GM12801 (cell line): Measurements from ENCODE around the gene DNLZ.

Experiments used
- TF ChIP-seq, protein P1 (sequence below): IDR thresholded peaks from one replicate; pipeline ENCODE4 v1.5.1; 2011; ENCODE audit warnings: control low read depth; ENCODE audit not compliant: insufficient read length; ENCODE audit errors: extremely low read depth

Gene DNLZ

DNA sequence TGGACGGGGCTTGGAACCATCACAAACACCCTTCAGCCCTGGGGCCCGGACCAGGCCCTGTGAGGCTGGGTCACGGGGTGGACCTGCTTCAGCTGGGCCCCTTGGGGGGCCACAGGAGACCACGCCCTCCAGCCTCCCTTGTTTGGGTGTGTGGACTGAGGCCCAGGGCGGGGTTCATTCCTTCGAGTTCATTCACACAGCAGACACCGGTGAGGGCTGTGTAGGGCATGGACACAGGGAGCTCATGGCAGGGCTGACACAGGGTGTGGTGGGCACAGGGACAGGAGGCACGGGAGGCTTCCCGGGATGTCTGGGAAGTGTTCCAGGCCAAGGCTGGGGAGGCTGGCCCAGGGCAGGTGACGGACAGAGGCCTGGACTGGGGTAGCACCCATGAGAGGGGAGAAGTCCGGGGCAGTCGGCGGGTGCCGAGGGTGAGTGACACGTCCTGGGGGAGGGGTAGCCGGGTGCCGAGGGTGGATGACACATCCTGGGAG lies 8.9 kb downstream of the DNLZ start:
- TF ChIP-seq, protein P1, sequence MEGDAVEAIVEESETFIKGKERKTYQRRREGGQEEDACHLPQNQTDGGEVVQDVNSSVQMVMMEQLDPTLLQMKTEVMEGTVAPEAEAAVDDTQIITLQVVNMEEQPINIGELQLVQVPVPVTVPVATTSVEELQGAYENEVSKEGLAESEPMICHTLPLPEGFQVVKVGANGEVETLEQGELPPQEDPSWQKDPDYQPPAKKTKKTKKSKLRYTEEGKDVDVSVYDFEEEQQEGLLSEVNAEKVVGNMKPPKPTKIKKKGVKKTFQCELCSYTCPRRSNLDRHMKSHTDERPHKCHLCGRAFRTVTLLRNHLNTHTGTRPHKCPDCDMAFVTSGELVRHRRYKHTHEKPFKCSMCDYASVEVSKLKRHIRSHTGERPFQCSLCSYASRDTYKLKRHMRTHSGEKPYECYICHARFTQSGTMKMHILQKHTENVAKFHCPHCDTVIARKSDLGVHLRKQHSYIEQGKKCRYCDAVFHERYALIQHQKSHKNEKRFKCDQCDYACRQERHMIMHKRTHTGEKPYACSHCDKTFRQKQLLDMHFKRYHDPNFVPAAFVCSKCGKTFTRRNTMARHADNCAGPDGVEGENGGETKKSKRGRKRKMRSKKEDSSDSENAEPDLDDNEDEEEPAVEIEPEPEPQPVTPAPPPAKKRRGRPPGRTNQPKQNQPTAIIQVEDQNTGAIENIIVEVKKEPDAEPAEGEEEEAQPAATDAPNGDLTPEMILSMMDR = no peak

GRCh38 chr9:136353757-136354488 lies 9.6 kb downstream of the DNLZ start:
- TF ChIP-seq, protein P1 = no peak

GRCh38 chr9:136353088-136353487 lies 10.5 kb downstream of the DNLZ start:
- TF ChIP-seq, protein P1 = no peak

DNA sequence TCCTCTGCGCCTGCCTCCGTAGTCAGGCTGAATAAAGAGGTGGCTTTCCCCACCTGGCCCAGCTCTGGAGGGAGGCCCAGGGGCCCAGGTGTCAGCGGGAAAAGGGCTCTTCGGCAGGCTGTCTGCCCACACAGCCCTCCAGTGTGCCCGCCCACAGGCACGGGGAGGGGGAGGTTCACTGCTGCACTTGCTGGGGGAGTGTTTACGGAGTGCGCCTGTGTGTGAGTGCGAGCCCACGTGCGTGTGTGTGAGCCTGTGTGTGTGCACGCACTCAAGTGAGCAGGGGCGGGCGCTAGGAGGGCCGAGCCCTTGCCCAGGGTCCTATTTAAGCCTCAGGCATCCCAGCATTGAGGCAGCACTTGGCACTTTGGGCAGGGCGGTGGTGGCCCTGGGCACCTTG lies 10.9 kb downstream of the DNLZ start:
- TF ChIP-seq, protein P1 = no peak

DNA sequence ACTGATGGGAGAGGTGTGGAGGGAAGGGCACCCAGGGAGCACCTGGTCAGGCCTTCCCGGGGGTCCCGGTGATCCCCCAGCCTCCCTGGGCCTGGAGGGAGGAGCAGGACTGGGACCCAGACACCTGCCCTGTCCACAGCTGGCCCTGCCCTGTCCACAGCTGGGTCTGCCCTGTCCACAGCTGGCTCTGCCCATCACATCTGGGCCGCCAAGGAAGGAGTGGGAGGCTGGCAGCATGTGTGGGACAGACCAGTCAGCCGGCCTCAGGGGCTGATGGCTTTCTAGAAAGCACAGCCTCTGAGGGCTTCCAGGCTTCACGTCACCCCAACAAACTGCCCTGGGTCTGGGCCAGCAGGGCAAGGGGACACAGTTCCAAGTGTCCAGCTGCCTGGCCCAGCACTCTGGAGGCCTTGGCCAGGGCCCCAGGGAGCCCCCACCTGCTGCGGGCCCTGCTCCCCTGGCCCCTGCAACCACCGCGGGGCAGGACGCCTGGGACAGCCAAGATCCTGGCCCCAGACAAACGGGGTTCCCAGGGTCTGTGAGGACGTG lies 12.2 kb downstream of the DNLZ start:
- TF ChIP-seq, protein P1 = no peak

GRCh38 chr9:136349546-136349945 lies 14.0 kb downstream of the DNLZ start:
- TF ChIP-seq, protein P1 = no peak

- TF ChIP-seq, protein P1 = no peak
Observed at GRCh38 chr9:136348691-136349090, 14.9 kb downstream of the DNLZ start.
